Neuron (in vitro differentiated cells): Measurements from ENCODE around the gene ZNF705A.
"Not testable (repeated sequence)": the region's sequence is repeated elsewhere in the genome, so short reads cannot be mapped to it uniquely, and the experiment has no call there.

Experiments
- H2AFZ ChIP-seq: one replicate; pipeline ENCODE4 v1.6.1; 2013; ENCODE audit warnings: low read depth, mild to moderate bottlenecking, inconsistent platforms, low read length, moderate library complexity
- H3K27me3 ChIP-seq: one replicate; pipeline ENCODE4 v1.6.1; 2013; ENCODE audit warnings: low read length; ENCODE audit not compliant: insufficient read depth
- H3K36me3 ChIP-seq: one replicate; pipeline ENCODE4 v1.6.1; 2013; ENCODE audit warnings: low read length; ENCODE audit not compliant: insufficient read depth
- H3K4me1 ChIP-seq: one replicate; pipeline ENCODE4 v1.6.1; 2013; ENCODE audit warnings: low read length; ENCODE audit not compliant: insufficient read depth
- H3K4me3 ChIP-seq: 2 replicates; pipeline ENCODE4 v1.5.1; 2013; ENCODE audit warnings: mild to moderate bottlenecking, low read length, moderate library complexity
- H3K9me3 ChIP-seq: one replicate; pipeline ENCODE4 v1.6.1; 2013; ENCODE audit warnings: low read length

ZNF705A gene

GRCh38 chr12:8156845-8157244 lies at the start of gene ZNF705A:
Gene ZNF705A (plus strand): TSS chr12:8157015. CDS start chr12:8172626, 15,611 bp downstream.
- Histone ChIP-seq H3K4me1 (no peaks in the 10 kb centered on the region), H2AFZ (no peak within 1 kb of the TSS), H3K9me3 (no peaks in the 10 kb centered on the region), H3K27me3 (no peaks in the 10 kb centered on the region), H3K36me3 (no peaks in the 10 kb centered on the region), H3K4me3 (no peak within 1 kb of the TSS)

DNA sequence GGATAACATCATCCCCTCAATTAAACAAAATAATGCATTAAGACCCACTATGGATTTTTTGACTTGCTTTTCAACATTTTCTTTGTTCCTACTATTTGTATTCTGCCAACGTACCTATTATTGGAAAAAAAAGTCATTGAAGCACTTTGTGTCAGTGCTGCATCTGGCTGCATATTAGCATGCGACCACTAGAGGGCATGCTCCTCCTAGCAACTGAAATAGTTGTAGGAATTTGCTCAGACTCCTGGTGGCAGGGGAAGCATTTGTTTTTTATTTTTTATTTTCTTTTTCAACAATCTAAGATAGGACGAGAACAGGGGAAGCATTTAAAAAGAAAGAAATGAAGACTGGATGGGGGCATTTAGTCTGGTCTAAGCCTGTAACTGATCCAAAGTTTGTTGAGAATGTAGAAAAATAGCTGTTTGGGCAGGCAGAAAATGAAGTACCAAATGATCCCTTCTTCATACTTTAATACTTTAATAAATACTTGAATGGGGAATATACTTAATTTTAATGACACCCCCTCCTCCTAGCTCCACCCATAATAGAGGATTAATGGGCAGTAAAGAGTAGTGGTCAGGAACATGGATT lies 47.9 kb upstream of the ZNF705A start:
- H3K4me3 ChIP-seq: no peak overlapping the region
- no peak overlapping the region for H2AFZ ChIP-seq
- H3K4me1 ChIP-seq: peaks cover 3% of the 10 kb centered on the region
- no peaks in the 10 kb centered on the region for H3K36me3 ChIP-seq
- peaks cover 2% of the 10 kb centered on the region for H3K9me3 ChIP-seq
- no peaks in the 10 kb centered on the region for H3K27me3 ChIP-seq

- not testable (repeated sequence) for H3K27me3 ChIP-seq, H3K36me3 ChIP-seq, H3K4me3 ChIP-seq, H3K9me3 ChIP-seq, H3K4me1 ChIP-seq, H2AFZ ChIP-seq
Observed at GRCh38 chr12:8113117-8113516, 43.7 kb upstream of the ZNF705A start.

GRCh38 chr12:8120072-8120713 lies 36.6 kb upstream of the ZNF705A start:
- H3K36me3 ChIP-seq: no peaks in the 10 kb centered on the region
- no peaks in the 10 kb centered on the region for H3K9me3 ChIP-seq
- H2AFZ ChIP-seq: no peak overlapping the region
- H3K4me3 ChIP-seq: no peak overlapping the region
- H3K4me1 ChIP-seq: no peaks in the 10 kb centered on the region
- H3K27me3 ChIP-seq: no peaks in the 10 kb centered on the region

GRCh38 chr12:8123124-8123912 lies 33.5 kb upstream of the ZNF705A start, which contains the start of gene CLEC4A:
Gene CLEC4A (plus strand): TSS chr12:8123617. CDS start chr12:8123879, 262 bp downstream.
- H3K36me3 ChIP-seq: no peaks in the 10 kb centered on the region
- H2AFZ ChIP-seq: no peak within 1 kb of the TSS
- no peaks in the 10 kb centered on the region for H3K9me3 ChIP-seq
- no peaks in the 10 kb centered on the region for H3K27me3 ChIP-seq
- H3K4me1 ChIP-seq: no peaks in the 10 kb centered on the region
- no peak within 1 kb of the TSS for H3K4me3 ChIP-seq

DNA sequence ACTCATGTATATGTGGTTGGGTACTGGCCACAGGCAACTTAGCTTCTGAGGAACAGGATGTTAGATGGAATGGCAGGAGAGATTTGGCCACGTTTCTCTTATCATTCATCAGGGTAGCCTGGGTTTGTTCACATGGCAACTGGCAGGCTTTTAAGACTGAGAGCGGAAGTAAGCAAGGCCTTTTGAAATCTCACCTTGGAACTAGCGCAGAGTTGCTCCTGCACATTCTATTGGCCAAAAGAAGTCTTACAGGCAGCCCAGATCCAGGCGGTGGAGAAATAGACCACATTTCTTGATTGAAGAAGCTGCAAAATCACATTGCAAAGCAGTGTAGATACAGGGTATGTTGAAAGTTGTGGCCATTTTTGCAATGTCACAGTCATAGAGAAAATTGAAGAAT lies 29.7 kb upstream of the ZNF705A start:
- Histone ChIP-seq H2AFZ (no peak overlapping the region), H3K9me3 (no peaks in the 10 kb centered on the region), H3K27me3 (no peaks in the 10 kb centered on the region), H3K4me3 (no peak overlapping the region), H3K36me3 (no peaks in the 10 kb centered on the region), H3K4me1 (no peaks in the 10 kb centered on the region)

DNA sequence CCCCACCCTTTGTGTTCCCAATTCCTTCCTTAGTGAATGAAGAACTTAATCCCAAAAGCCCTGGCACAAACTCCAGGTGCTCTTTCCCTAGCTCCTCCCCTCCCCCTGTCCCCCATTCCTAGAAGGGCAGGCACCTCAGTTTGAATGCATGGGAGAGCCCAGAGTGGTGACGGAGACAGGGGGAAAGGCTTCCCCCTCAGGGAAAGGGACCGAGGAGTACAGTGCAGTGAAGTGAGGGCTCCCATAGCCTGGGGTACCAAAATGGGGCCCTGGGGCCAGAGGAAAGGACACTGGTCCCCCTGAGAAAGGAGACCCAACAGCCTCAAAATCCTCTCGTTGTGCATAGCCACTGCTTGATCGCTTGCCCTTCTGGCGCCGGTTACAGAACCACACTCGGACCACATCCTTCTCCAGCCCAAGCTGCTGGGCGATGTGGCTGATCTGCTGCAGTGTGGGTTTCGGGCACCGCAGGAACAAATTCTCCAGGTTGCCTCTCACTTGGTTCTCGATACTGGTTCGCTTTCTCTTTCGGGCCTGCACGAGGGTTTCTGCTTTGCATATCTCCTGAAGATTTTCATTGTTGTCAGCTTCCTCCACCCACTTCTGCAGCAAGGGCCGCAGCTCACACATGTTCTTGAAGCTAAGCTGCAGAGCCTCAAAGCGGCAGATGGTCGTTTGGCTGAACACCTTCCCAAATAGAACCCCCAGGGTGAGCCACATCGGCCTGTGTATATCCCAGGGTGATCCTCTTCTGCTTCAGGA lies 23.0 kb upstream of the ZNF705A start:
- not testable (repeated sequence) for H3K4me1 ChIP-seq, H3K27me3 ChIP-seq, H3K4me3 ChIP-seq, H3K36me3 ChIP-seq, H3K9me3 ChIP-seq, H2AFZ ChIP-seq

DNA sequence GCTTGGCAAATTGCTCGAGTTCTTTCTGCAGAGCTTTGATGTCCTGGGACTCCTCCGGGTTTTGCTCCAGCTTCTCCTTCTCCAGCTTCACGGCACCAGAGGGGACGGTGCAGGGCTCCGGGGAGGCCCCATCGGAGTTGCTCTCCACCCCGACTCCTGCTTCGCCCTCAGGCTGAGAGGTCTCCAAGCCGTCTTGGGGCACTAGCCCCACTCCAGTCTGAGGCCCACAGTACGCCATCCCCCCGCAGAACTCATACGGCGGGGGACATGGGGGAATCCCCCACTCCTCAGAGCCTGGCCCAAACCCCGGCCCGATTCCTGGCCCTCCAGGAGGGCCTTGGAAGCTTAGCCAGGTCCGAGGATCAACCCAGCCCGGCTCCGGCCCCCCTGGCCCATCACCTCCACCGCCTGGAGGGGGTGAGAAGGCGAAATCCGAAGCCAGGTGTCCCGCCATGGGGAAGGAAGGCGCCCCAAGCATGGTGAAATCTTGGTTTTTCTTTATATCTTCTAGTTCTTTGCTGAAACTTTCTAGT lies 22.4 kb upstream of the ZNF705A start:
- H2AFZ ChIP-seq, H3K9me3 ChIP-seq, H3K4me3 ChIP-seq, H3K36me3 ChIP-seq, H3K27me3 ChIP-seq, H3K4me1 ChIP-seq: not testable (repeated sequence)

DNA sequence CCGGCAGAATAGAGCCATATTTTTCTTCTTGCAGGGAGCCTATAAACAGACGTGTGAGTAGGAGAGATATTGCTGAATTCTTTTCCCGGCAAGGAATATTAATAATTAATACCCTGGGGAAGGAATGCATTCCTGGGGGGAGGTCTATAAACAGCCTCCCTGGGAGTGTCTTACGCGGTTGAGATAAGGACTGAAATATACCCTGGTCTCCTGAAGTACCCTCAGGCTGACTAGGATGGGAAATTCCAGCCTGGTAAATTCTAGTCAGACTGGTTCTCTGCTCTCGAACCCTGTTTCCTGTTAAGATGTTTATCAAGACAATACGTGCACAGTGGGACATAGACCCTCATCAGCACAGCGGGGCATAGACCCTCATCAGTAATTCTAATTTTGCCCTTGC lies 15.2 kb upstream of the ZNF705A start:
- not testable (repeated sequence) for H3K27me3 ChIP-seq, H3K4me1 ChIP-seq, H3K36me3 ChIP-seq, H3K4me3 ChIP-seq, H2AFZ ChIP-seq, H3K9me3 ChIP-seq

DNA sequence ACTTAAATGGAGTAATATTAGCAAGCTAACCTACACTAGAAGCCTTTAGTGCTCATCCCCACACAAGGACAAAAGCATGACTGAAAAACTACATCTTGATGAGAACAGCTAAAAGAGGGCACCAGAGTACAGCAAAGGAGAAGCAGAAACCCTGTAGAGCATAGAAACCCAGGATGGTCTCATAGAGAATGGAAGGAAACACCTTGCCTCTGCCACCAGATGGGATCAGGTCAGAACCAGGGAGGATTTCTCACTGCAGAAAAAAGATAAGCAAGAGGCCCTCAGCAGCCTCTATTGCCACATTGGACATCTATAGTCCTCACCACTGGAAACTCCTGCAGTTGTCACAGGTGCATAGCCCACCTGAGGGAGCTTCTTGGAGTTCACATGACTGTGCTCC lies 13.6 kb upstream of the ZNF705A start:
- Histone ChIP-seq H3K27me3 (no peaks in the 10 kb centered on the region), H3K9me3 (no peaks in the 10 kb centered on the region), H3K4me3 (no peak overlapping the region)

DNA sequence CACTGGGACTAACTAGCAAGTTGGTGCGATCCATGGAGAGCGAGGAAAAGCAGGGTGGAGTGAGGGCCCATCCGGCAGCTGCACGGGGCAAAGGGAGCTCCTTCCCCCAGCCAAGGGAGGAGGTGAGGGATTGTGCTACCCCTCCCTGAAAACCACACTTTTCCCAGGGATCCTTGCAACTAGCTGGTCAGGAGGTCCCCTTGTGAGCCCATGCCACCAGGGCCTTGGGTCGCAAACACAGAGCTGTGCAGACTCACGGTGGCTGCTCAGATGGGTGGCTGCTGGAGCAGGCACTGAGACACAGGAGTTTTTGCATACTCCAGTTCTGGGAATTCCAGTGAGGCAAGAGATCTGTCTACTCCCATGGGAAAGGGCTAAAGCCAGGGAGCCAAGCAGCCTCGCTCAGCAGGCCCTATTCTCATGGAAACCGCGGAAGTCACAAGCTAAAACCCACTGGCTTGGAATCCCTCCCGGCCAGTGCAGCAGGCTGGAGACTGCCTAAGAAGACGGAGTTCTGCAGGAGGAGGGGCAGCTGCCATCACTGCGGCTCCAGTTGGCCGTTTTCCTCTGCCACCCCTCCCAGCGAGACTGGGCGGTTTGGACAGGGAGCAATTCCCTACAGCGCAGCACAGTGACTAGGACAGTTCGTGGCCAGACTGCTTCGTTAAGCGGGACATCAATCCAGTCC lies 10.9 kb upstream of the ZNF705A start:
- Histone ChIP-seq H3K4me3 (no peak overlapping the region), H2AFZ (peak overlapping the region; percentile 17), H3K27me3 (no peaks in the 10 kb centered on the region), H3K36me3 (no peaks in the 10 kb centered on the region), H3K9me3 (no peaks in the 10 kb centered on the region), H3K4me1 (no peaks in the 10 kb centered on the region)

More for the DNA sequence above, 13.6 kb upstream of the ZNF705A start:
- no peaks in the 10 kb centered on the region for H3K4me1 ChIP-seq
- no peaks in the 10 kb centered on the region for H3K36me3 ChIP-seq
- H2AFZ ChIP-seq: no peak overlapping the region

DNA sequence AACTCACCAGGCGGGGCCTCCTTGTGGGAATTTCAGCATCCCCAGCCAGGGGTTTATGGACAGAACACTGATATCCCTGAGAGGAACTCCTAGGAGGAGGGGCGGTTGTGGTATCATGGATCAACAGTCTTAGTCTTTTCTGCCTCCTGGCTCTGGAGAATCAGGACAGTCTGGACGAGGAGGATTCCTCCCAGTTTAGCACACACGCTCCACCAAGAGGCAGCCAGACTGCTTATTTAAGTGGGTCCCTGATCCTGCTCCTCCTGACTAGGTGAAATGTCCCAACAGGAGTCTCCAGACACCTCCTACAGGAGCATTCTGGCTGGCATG lies 10.4 kb upstream of the ZNF705A start:
- no peak overlapping the region for H3K4me3 ChIP-seq
- H3K9me3 ChIP-seq: no peaks in the 10 kb centered on the region
- no peaks in the 10 kb centered on the region for H3K36me3 ChIP-seq
- no peaks in the 10 kb centered on the region for H3K4me1 ChIP-seq
- H3K27me3 ChIP-seq: no peaks in the 10 kb centered on the region
- H2AFZ ChIP-seq: peak overlapping the region; percentile 17
